Keratinocyte (primary cell): ENCODE measurements around the gene MYO1D.

Experiments
- EZH2 ChIP-seq: IDR thresholded peaks from one replicate; pipeline ENCODE4 v1.6.1; 2012; ENCODE audit warnings: inconsistent platforms, mild to moderate bottlenecking, low read length, moderate library complexity
- TF ChIP-seq, protein P1 (sequence below), 3 experiments: IDR thresholded peaks in 1 of 3; conservative IDR thresholded peaks in 1 of 3; optimal IDR thresholded peaks in 1 of 3; 2 replicates in 2 of 3; 3 replicates in 1 of 3; pipeline versions ENCODE3 to v1.5.1; 2011; ENCODE audit warnings: low read length in 3 of 3, mild to moderate bottlenecking in 3 of 3, moderate library complexity in 2 of 3, control low read depth in 1 of 3, inconsistent platforms in 1 of 3; ENCODE audit not compliant: insufficient read depth in 2 of 3; ENCODE audit errors: extremely low read depth in 1 of 3

DNA sequence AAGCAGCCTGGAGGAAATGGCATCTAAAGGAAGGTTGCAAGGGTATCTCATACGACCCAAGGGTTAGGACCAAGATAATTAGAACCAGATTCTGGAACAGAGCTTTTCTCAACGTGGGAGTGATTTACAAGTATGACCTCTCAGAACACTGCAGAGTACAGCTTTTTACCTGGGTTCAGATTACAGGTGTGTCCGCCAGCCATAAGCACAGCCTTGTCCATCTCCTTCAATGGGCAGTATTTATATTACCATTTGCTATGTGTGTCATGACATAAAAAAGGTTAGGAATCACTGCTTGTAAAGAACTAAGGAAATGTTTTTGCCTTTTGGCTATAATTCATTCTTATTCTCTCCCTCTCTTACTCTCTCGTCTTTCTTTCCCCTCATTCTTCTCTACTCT, 36.7 kb downstream of the MYO1D start:
- no peak for TF ChIP-seq EZH2
- TF ChIP-seq, protein P1, sequence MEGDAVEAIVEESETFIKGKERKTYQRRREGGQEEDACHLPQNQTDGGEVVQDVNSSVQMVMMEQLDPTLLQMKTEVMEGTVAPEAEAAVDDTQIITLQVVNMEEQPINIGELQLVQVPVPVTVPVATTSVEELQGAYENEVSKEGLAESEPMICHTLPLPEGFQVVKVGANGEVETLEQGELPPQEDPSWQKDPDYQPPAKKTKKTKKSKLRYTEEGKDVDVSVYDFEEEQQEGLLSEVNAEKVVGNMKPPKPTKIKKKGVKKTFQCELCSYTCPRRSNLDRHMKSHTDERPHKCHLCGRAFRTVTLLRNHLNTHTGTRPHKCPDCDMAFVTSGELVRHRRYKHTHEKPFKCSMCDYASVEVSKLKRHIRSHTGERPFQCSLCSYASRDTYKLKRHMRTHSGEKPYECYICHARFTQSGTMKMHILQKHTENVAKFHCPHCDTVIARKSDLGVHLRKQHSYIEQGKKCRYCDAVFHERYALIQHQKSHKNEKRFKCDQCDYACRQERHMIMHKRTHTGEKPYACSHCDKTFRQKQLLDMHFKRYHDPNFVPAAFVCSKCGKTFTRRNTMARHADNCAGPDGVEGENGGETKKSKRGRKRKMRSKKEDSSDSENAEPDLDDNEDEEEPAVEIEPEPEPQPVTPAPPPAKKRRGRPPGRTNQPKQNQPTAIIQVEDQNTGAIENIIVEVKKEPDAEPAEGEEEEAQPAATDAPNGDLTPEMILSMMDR (optimal IDR thresholded peaks at IDR 0.05 in 1 of 3, IDR thresholded peaks at IDR 0.05 in 1 of 3, conservative IDR thresholded peaks at IDR 0.05 in 1 of 3; ENCODE audit: extremely low read depth in 1 of 3, insufficient read depth in 2 of 3, low read length in 3 of 3): no peak
